ENCODE measurements around the gene CTXN2.

The CTXN2 gene

DNA sequence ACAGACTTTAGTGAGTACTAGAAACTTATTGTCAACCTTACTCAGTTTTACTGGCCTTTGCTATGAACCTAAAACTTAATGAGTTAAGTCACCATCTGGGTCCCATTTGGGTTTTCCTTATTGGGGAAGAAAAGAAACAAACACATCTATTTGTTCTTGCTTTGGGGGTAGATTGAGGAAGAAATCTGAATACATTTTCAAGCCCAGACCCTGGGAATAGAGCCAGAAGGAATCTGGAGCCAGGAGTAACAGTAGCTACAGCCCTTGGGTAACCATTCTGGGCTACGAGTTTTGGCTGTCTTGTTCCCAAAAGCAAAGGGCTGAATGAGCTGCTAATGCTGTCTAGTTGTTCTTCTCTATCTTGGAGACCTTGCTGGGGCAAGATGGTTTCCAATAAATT lies 31.2 kb downstream of the CTXN2 start:
- no peak for DNase-seq (ENCODE audit: low read depth)

- DNase-seq (ENCODE audit: low read depth) = no peak
These were observed 34.3 kb downstream of the CTXN2 start for GRCh38 chr15:48225771-48226170.

DNA sequence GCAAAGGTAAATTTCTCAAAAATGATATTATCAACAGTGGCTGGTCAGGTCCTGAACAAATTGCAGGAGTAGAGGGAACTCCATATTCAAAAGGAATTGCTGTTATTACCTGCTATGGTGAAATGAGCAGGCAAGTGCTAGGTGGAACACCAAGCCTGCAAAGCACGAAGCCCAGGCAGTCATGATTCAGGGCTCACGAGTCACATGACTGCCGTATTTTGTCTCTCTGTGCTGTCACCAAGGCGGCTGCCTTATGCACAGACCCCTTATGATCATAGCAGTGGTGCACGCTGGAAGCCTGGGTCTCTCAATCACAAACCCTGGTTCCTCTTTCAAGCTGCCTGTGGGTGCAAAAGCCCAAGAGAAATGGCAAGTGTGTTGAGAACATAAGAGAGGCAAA lies 39.0 kb downstream of the CTXN2 start:
- no peak for DNase-seq (ENCODE audit: low read depth)

DNA sequence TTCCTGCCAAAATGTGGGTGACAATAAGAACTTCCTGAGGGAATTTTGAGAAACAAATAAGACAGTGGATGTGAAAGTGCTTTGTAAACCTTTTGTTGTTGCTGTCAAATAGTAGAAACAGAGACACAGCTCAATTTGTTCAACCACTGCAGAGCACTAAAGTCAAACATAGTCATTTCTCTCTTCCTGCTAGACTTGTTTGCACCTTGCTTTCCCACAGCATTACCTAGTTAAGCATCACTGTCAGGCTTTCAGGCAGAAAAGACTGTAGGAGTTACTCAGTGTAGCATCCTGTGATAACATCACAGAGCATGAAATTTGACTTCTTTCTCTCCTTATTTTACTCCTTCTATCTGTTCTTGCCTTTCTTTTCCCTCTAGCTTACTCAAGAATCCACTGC lies 41.8 kb downstream of the CTXN2 start:
- no peak for DNase-seq (ENCODE audit: low read depth)

GRCh38 chr15:48239334-48239733 lies 47.9 kb downstream of the CTXN2 start:
- no peak for DNase-seq (ENCODE audit: low read depth)

DNA sequence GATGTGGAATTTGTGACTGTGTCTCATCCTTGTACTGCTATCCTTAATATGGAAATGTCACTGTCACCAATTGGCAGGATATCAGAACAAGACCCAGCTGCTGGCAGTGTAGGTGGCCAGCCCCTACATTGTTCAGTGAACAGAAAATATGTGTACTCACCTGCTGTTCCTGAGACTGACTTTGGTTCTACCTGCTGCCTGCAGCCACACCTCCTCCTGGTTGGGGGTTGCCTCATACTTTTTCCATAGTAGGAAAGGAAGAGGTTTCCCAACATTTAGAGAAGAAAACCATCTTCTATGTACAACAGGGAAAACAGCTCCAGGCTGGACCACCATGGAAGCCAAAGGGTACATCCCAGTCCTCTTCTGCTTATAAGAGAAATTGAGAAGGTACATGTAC lies 50.5 kb downstream of the CTXN2 start:
- DNase-seq (ENCODE audit: low read depth) = no peak

GRCh38 chr15:48242535-48242934 lies 51.1 kb downstream of the CTXN2 start:
- no peak for DNase-seq (ENCODE audit: low read depth)

DNA sequence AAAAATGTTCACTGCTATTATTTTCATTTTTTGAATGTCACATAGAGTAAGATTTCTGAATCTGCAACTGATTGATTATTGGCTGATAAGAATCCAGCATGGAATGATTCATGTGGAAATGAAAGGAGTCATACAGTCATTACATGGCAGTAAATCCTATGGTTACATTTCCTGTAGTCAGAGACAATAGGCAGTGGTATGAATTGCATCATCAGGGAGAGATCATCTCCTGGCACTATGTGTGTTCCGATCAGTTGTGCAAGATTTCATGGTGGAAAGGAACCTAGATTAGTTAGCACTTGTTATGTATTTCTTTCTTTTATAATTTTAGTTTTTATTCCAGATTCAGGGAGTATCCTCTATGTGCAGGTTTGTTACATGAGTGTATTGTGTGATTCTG lies 53.5 kb downstream of the CTXN2 start:
- peak; percentile 70 for DNase-seq (ENCODE audit: low read depth)

- no peak for DNase-seq (ENCODE audit: low read depth)
These were observed 56.9 kb downstream of the CTXN2 start for GRCh38 chr15:48248414-48248813.

DNA sequence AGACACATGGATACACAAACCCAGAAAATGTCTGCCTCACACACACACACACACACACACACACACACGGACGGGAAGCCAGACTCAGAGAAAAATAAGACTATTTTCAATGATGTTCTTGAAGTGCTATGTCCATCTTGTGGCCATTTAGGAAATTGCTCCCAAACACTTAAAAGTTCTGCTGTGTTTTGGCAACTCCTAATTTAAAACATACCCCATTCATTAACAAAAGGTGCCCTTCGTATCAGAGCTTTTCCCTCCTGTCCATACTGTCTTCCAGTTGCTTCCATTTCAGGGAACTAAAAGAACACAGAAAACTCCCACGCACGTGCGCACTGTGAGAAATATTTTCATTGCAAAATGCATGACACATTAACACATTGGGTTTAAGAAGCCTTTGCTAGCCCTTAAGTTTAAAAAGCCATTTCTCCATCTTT lies 59.2 kb downstream of the CTXN2 start:
- peak; percentile 53 for DNase-seq (ENCODE audit: low read depth)

DNA sequence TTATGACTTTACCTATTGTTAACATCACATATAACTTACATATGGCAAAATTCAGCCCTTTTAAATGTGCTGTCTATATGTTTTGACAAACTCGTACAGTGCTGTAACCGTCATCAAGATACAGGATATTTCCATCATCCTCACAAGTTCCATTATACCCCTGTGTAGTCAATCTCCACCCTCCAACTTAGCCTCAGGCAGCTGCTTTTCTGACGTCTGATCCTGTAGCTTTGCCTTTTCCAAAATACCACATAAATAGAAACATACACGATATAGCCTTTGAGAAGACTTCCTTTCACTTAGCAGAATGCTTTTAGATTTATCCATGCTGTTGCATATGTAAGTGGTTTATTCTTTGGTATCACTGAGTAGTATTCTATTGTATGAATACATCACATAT lies 61.7 kb downstream of the CTXN2 start:
- DNase-seq (ENCODE audit: low read depth) = no peak
